ENCODE data around the gene PRRX1.

Gene PRRX1

DNA sequence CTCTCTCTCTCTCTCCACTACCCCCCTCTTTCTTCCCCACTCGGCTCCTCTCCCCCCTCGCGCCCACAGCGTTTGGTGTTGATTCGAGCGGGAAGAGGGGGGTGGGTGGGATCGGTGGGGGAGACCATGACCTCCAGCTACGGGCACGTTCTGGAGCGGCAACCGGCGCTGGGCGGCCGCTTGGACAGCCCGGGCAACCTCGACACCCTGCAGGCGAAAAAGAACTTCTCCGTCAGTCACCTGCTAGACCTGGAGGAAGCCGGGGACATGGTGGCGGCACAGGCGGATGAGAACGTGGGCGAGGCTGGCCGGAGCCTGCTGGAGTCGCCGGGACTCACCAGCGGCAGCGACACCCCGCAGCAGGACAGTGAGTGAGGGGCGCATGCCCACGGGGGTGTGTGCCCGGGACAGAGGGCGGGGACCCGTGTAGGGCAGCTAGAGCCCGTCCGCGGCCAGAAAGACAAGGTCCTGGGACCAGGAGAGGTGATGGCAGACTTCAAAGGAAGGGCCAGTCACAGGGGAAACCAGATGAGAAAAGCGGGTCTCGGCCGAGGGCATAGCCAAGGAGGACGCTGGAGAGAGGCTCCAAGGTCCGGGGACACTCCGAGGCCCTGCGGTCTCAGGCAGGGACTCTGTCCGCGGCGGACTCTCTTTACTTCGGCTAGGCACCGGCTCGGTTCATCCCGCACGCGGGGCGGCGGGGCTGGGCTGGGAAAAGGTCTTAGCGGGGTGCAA, at the start of gene PRRX1:
Gene PRRX1 (plus strand): TSS at position 39 of the 735 bp plus-strand sequence. CDS start 88 bp downstream, at position 127.
- no peak for DNase-seq (ENCODE audit: low read depth, low spot score)

- DNase-seq (ENCODE audit: low read depth, low spot score), result no peak
Observed at GRCh38 chr1:170617591-170618330, 46.2 kb upstream of the PRRX1 start.

GRCh38 chr1:170618421-170618820, 45.5 kb upstream of the PRRX1 start:
- no peak for DNase-seq (ENCODE audit: low read depth, low spot score)

GRCh38 chr1:170619241-170620028, 44.5 kb upstream of the PRRX1 start:
- no peak for DNase-seq (ENCODE audit: low read depth, low spot score)

- DNase-seq (ENCODE audit: low read depth, low spot score), result no peak
Observed at GRCh38 chr1:170620164-170620563, 43.8 kb upstream of the PRRX1 start.

DNA sequence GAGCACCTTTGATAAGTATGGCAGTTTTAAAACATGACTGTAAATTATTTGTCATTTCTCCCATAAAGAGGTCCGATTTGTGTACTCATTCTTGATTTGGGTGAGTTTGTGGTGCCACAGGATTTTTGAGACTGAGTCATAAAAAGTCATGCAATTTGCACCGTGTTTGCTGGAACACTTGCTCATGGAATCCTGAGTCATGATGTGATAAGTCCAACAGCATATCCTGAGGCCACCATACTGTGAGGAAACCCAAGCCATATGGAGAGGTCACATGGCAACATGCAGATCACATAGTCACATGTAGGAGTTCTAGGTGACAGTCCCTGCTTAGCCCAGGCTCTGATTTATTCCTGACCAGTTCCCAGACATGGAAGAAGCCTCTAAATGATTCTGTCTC, 40.8 kb upstream of the PRRX1 start:
- no peak for DNase-seq (ENCODE audit: low read depth, low spot score)

DNA sequence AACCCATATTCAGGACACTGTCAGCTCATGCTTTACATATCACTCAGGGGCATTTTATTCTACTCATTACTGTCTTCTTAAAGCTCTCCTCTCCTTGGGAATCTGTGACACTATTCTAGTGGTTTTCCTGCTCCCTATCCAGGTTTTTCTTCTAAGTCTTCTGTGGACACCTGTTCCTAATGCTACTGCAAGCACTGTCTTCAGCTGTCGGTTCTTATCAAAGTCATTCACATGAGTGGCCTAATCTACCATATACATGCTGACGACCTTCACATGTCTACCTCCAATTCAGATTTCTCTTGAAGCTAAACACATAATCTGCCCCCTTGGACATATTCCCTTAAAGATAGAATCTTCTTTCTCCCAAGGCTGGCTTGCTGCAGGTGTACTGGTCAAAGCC, 39.8 kb upstream of the PRRX1 start:
- no peak for DNase-seq (ENCODE audit: low read depth, low spot score)

GRCh38 chr1:170630977-170631376, 33.0 kb upstream of the PRRX1 start:
- no peak for DNase-seq (ENCODE audit: low read depth, low spot score)

- no peak for DNase-seq (ENCODE audit: low read depth, low spot score)
Observed at GRCh38 chr1:170634293-170634692, 29.6 kb upstream of the PRRX1 start.

DNA sequence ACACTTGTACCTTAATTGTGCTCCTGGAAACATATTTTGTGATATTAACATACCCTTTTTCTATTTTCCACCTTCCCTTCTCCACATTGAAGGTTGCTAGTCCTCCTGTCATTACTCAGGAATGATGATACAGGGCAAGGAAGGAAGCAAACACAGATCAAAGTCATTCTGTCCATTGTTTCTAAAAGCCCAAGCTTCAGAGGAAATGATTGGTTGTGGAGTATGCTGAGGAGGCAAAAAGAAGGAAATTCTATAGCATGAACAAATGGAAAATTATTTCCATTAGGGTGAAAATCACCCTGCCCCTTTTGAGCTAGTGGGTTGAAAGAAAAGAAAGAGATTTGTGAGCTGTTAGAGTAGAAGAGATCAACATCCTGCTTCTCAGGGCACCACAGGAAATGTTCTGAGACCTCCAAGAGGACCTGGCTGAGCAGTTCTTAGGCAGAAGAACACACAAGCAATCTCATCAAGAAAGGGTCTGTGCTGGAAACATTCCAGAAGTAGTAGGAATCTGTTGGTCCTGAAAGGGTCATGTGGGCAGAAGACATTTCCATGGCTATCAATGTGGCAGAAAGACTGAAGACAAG, 29.0 kb upstream of the PRRX1 start:
- no peak for DNase-seq (ENCODE audit: low read depth, low spot score)

DNA sequence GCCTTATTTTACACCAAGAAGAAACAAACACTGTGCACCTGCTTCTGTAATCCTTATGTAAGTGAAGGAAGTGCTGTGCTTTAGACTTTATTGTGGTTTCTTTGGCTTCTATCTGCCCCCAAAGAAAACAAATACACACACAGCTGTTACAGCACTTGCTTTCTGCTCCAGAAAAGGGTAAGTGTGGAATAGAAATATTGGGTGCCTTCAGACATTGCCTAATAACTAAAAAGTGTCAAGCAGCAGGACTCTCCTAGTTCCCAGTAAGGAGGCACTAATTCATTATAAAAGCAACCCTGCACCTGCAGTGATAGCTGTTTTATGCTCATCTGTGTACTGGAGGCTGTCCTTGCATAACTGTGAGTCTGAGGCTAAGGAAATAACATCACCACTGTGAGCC, 23.4 kb upstream of the PRRX1 start:
- no peak for DNase-seq (ENCODE audit: low read depth, low spot score)

DNA sequence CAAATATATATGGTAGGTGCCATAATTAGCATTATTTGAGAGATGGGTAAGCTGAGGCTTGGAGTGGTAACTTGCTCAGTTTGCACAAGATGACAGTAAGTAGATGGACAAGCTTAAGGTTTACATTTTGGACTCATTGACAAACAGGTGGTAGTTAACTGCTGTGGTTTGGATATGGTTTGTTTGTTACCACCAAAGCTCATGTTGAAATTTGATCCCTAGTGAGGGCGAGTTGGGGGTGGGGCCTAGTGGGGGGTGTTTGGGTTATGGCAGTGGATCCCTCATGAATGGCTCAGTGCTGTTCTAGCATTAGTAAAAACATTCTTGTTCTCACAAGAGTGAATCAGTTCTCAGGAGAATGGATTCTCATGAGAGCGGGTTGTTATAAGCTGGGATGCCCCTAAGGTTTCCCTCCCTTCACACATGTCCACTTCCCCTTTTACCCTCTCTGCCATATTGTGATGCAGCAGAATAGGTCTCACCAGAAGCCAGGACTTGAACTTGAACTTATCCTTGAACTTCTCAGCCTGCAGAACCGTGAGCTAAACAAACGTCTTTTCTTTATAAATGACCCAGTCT, 6.6 kb upstream of the PRRX1 start:
- DNase-seq (ENCODE audit: low read depth, low spot score), result no peak

DNA sequence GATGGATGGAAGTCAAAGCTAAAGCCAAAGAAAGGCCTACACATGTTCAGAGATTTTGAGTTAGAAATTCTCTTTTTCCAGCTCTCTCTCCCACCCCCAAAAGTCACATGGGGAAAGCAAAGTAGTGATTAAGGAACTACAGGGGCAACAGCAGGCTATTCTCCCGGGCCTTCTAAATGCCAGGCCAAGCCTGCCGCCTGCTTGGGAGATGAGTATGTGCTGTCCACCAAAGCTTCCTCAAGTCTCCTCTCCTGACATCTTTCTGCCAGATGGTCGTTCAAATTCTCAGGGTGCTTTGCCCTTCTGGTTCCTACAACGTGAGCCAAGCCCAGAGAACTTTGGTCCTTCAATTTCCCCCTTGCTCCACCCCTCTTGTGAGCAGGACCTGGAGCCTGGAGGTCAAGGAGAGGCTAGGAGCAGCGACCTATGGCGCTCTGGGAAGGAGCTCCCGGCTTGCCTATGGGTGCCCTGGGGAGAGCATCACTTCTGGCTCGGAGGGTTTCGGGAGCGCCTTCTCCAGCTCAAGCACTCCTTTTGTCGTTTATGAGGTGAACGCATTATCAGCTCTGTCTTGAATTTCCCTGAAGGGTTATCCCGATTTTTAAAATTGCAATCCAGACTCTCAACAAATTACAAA, 4.4 kb upstream of the PRRX1 start:
- DNase-seq (ENCODE audit: low read depth, low spot score), result no peak

- no peak for DNase-seq (ENCODE audit: low read depth, low spot score)
Observed at GRCh38 chr1:170660281-170660713, 3.6 kb upstream of the PRRX1 start.

DNA sequence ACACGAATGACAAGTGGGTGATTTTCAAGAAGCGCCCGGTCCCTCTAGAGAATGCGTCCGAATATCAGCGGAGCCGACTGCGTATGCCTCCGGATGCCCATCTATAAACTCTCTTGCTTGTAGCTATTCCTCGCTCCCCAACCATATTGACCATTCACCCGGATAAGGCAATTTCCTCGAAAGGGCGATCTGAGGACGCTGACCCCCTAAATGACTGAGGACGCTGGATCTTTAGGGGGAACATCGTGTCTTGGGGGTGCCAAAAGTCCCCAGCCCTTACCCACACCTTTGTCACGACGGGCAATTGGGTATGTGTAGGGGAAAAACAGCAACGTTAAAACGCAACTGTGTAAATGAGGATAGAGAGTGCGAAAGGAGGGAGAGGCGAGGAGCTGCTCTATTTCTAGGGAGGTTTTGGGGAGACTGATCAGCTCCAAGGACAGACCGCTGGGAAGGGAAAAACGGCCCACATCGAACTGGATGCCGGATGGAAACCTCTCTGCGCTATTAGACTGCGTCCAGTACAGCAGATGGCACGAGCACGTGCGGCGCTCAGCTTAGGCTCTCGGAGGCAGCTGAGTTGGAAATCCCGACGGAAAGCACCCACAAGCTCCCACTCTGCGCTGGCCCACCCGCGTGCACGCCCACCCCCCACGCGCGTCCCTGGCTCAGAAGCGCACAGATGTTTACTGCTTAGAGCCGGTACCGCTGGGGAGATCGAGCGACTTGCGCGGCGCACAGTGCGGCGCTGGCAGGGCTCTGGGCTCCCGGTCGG, 2.9 kb upstream of the PRRX1 start:
- no peak for DNase-seq (ENCODE audit: low read depth, low spot score)

DNA sequence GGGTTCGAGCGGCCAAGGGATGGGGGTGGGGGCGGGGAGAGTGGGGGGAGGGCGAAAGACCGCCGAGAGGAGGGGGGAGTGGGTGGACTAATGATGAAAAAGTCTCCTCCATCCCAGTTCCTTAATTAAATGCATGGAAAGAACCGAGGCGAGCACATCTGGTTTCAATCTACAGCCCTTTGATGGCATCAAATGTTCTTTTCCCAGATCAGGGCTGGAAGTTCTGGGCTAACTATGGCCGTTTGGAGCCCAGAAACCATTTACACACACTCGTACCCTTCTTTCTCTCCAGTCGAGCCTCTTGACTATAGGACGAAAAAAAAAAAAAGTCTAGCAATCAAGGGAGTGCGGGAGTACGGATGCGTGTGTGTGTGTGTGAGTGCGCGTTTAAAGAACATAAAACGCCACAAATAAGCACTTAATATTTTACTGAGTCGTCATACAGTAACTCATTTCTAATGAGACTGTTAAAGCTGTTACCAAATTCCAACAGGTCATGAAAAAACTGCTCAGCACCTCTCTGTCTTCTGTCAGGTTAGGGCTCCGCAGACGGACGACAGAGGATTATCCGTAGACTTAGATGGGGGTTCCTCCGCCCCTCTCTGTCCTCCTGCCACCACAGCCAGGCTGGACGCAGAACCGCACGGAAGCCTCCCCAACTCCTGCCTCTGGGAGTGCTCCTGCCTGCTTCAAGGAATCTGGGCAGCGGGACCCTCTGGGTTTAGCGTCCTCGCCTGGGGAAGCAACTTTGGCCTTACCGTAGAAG, 2.1 kb upstream of the PRRX1 start:
- DNase-seq (ENCODE audit: low read depth, low spot score), result no peak

GRCh38 chr1:170662561-170663403, 1.1 kb upstream of the PRRX1 start:
- no peak for DNase-seq (ENCODE audit: low read depth, low spot score)

DNA sequence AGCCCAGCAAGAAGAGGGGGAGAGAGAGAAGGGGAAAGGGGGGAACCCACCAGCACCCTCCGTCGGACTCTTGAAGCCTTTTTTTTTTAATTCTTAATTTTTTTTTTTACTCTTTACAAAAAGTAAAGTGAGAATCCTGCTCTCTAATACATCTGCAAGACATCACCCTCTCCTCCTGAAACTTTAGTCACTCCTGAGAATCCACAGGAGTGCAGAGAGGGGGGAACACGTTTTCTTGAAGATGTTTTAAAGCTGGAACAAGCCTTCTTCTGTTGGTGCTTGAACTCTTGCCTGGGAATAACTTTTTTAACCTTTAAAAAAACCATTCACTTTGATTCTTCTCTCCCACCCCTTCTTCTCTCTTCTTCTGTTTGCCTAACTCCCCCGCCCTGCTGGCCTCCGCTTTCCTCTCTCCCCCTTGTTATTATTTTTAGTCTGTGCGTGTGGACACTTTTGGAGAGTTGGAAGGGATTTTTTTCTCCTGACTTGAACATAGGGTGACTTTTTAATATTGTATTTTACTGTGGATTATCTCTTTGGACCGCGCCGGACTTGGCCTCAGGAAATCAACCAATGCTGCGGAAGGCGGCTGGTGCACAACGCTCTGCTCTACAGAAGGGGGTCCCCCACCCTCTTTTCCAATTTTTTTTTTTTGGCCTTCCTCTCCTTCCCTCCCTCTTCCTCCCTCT, 383 bp upstream of the PRRX1 start:
- DNase-seq (ENCODE audit: low read depth, low spot score), result no peak

Measured in activated naive CD8-positive, alpha-beta T cell treated with anti-CD3 and anti-CD28 coated beads, Interleukin-2, amount 50 U/mL, for 16 hours (primary cell).